ENCODE data around the gene ARPP21. TPM values are rescaled to one million over a fixed set of nuclear protein-coding genes. Genes with fewer than 3 reads are reported as not detected.

ARPP21 gene
- total RNA-seq, 2 donors from 2014 or later, result not detected

- Histone ChIP-seq H3K27ac (no peak overlapping the region), H3K36me3 (no peaks in the 10 kb centered on the region), H3K27me3 (no peaks in the 10 kb centered on the region), H3K4me3 (no peak overlapping the region), H3K9me3 (no peaks in the 10 kb centered on the region), H3K4me1 (no peaks in the 10 kb centered on the region)
- TF ChIP-seq CTCF (IDR thresholded peaks at IDR 0.05), result no peak
- no peak for DNase-seq (ENCODE audit: low spot score)
These were observed 12.1 kb downstream of the ARPP21 start for GRCh38 chr3:35651426-35651825.

DNA sequence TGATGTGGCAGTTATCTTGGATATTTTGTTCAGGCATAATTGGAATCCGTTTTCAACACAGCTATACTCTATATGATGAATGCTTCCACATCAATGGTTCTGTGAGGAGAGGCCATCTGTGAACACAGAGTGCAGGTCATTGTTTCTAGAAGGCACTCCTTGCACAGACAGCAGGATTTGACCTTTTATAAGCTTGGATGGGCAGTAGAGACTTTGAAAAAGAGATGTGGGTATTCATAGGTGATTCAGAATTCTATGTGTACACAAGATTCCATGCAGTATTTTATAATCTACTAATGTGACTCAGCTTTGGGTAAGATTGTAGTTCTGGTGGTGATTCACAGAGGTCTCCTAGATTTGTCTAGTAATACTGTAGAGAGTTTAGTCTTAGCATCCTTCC is 12.5 kb downstream of the ARPP21 start:
- Histone ChIP-seq H3K4me3 (no peak overlapping the region), H3K9me3 (no peaks in the 10 kb centered on the region), H3K36me3 (no peaks in the 10 kb centered on the region), H3K27ac (no peak overlapping the region), H3K27me3 (no peaks in the 10 kb centered on the region), H3K4me1 (no peaks in the 10 kb centered on the region)
- TF ChIP-seq CTCF (IDR thresholded peaks at IDR 0.05), result no peak
- DNase-seq (ENCODE audit: low spot score), result no peak

DNA sequence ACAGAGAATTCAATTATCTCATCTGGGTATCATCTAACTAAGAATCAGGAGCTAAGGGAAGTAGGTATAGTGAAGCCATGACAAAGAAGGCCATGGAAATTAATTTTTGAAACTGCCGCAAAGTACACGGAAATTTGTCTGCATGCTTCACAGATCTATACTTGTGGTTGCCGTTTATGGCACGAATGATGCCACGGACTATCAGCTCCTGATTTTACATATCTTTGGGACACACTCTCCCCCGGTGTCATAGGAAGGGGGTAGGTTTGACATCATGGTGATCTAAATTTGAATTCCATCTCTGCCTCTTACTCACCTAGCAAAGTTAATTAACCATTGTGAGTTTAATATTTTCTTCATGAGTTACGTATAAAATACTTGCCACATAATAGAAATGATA is 14.0 kb downstream of the ARPP21 start:
- Histone ChIP-seq H3K4me1 (no peaks in the 10 kb centered on the region), H3K27me3 (no peaks in the 10 kb centered on the region), H3K4me3 (no peak overlapping the region), H3K36me3 (no peaks in the 10 kb centered on the region), H3K27ac (no peak overlapping the region), H3K9me3 (no peaks in the 10 kb centered on the region)
- DNase-seq (ENCODE audit: low spot score), result no peak
- TF ChIP-seq CTCF (IDR thresholded peaks at IDR 0.05), result no peak

DNA sequence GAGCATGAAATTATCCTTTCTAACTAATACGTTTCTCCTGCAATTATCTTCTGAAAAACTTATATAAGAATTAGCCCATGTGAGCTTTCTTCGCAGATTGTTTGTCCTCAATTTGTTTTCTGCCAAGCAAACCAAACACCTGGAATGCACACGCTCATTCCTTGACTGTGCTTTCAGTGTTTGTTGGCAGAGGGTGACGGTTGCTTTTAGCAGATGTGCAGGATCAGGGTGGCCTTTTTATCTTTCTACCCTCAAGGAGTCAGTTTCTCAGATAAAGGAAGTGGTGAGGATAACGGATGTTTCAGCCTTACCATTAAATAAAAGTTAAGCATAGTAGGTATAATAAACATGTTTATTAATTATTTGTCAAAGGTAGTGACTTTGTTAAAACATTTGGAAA is 15.2 kb downstream of the ARPP21 start:
- no peak overlapping the region for H3K27ac ChIP-seq
- no peaks in the 10 kb centered on the region for H3K4me1 ChIP-seq
- no peak overlapping the region for H3K4me3 ChIP-seq
- TF ChIP-seq CTCF (IDR thresholded peaks at IDR 0.05), result no peak
- H3K9me3 ChIP-seq, result no peaks in the 10 kb centered on the region
- no peaks in the 10 kb centered on the region for H3K36me3 ChIP-seq
- no peaks in the 10 kb centered on the region for H3K27me3 ChIP-seq
- no peak for DNase-seq (ENCODE audit: low spot score)

DNA sequence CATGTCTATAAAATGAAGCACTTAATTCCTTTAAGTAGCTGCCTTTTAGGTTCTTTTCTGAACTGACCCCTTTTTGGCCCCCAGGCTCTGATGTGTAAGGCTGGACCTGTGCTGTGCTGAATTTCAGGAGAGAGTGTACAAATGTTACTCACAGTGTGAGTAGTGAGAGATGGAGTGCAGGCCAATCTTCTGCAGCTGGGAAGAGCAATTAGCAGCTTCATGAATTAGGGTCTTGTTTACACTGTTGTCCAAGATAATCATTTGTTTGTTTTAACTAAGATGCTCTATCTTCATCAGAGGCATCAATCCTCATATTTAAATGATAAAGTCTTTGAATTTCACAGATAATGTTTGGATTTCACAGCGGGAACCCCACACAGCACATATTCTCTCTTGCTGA is 19.4 kb downstream of the ARPP21 start:
- H3K4me1 ChIP-seq, result peaks cover 0 to under 1% of the 10 kb centered on the region in 2 donors
- no peaks in the 10 kb centered on the region for H3K9me3 ChIP-seq
- TF ChIP-seq CTCF (IDR thresholded peaks at IDR 0.05), result no peak
- no peak overlapping the region for H3K4me3 ChIP-seq
- no peaks in the 10 kb centered on the region for H3K27me3 ChIP-seq
- no peak overlapping the region for H3K27ac ChIP-seq
- no peaks in the 10 kb centered on the region for H3K36me3 ChIP-seq
- DNase-seq (ENCODE audit: low spot score), result no peak

GRCh38 chr3:35659768-35660167 is 20.4 kb downstream of the ARPP21 start:
- no peaks in the 10 kb centered on the region for H3K27me3 ChIP-seq
- H3K36me3 ChIP-seq, result no peaks in the 10 kb centered on the region
- H3K4me1 ChIP-seq, result peaks cover 0 to 11% of the 10 kb centered on the region in 2 donors
- DNase-seq (ENCODE audit: low spot score), result no peak
- H3K9me3 ChIP-seq, result no peaks in the 10 kb centered on the region
- no peak overlapping the region for H3K27ac ChIP-seq
- TF ChIP-seq CTCF (IDR thresholded peaks at IDR 0.05), result peak in 1 of 2 donors; percentile 27
- H3K4me3 ChIP-seq, result no peak overlapping the region

Measured in right atrium auricular region (tissue), 2 donors.